HG03354 (cell line): Measurements from ENCODE around the gene MAPK11.

Experiments used
- ATAC-seq: cut with Tn5 transposase; IDR thresholded peaks from one replicate; pipeline ENCODE4 v1.9.1; 2021; ENCODE audit warnings: mild to moderate bottlenecking; ENCODE audit not compliant: unreplicated experiment, poor library complexity, severe bottlenecking

MAPK11 gene

GRCh38 chr22:50216684-50217520, 53.3 kb downstream of the MAPK11 start:
- ATAC-seq: no peak

DNA sequence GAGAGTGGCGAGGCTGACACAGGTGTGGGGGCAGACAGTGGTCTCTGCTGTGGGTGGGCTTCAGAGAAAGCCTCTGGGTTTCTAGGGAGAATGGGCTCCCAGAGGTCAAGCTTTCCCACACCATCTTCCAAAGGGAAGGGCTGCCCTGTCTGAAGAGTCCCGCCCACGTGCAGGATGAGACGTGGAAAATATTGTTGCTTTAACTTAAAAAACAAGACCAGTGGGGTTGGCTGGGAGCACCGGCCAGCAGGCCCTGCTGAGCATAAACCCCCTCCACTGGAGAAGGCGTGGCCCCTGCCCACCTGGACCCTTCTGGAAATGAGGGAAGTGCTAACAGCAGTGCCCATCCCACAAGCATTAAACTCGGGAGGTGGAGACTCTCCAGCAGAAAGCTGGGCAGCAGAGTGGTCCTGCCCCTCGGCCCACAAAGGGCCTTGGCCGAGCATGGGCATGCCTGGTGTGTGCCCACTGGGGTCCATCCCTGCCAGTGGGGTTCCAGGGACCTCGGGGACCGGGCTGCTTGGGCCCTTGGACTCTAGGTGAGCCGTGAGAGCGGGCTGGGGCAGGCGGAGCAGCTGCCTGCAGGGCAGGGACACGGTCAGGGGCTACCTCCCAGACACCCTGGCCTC, 54.0 kb downstream of the MAPK11 start:
- no peak for ATAC-seq

GRCh38 chr22:50215297-50216054, 54.7 kb downstream of the MAPK11 start:
- no peak for ATAC-seq
